CD4-positive, alpha-beta T cell (primary cell): ENCODE results near the gene KIAA0586. TPM values are rescaled to one million over a fixed set of nuclear protein-coding genes. Genes with fewer than 3 reads are reported as not detected.

Experiments
- ATAC-seq: fragments of 200-7000 bp; cut with Tn5 transposase; one replicate; pipeline ENCODE4 v1.10.0; 2022; ENCODE audit warnings: mild to moderate bottlenecking; ENCODE audit not compliant: poor library complexity
- CTCF ChIA-PET: fragments of 350-600 bp; sonication (Branson Sonifier 250); formaldehyde crosslinking; loops from one replicate; lab custom pipeline; 2021; ENCODE audit warnings: antibody characterized with exemption, inconsistent platforms; lab: Charles Lee
- POLR2A ChIA-PET: fragments of 350-600 bp; sonication (Branson Sonifier 250); formaldehyde crosslinking; loops from one replicate; lab custom pipeline; 2021; ENCODE audit warnings: antibody characterized with exemption, inconsistent platforms; lab: Charles Lee
- DNase-seq, 14 experiments: peaks; one replicate each; pipeline ENCODE4 v3.0.0-alpha.2; 2013 to 2020; ENCODE audit warnings: mixed read lengths in 2 of 14
- H3K27ac ChIP-seq, 2 donors: one replicate each; pipeline versions ENCODE4 v1.5.1 to v1.7.0; 2013; ENCODE audit warnings: low read length in 2 of 2, low read depth in 1 of 2, mild to moderate bottlenecking in 1 of 2
- H3K27me3 ChIP-seq, 2 experiments: 1 replicate in 1 of 2; 2 replicates in 1 of 2; pipeline versions ENCODE4 v1.6.1 to v1.7.0; 2013; ENCODE audit warnings: low read length in 2 of 2, control low read depth in 1 of 2, mild to moderate bottlenecking in 1 of 2, moderate library complexity in 1 of 2; ENCODE audit not compliant: insufficient read depth in 2 of 2, control insufficient read depth in 1 of 2
- H3K36me3 ChIP-seq: one replicate; pipeline ENCODE4 v1.6.1; 2013; ENCODE audit warnings: low read length, control low read depth; ENCODE audit not compliant: insufficient read depth
- H3K4me1 ChIP-seq: one replicate; pipeline ENCODE4 v1.6.1; 2013; ENCODE audit warnings: low read length, control low read depth; ENCODE audit not compliant: insufficient read depth
- H3K4me3 ChIP-seq: one replicate; pipeline ENCODE4 v1.5.1; 2013; ENCODE audit warnings: mild to moderate bottlenecking, low read length, moderate library complexity
- H3K9me3 ChIP-seq, 2 experiments: 1 replicate in 1 of 2; 2 replicates in 1 of 2; pipeline versions ENCODE4 v1.6.1 to v1.7.0; 2013; ENCODE audit warnings: low read length in 2 of 2, mild to moderate bottlenecking in 2 of 2, control low read depth in 1 of 2, moderate library complexity in 1 of 2; ENCODE audit not compliant: control insufficient read depth in 1 of 2, insufficient read depth in 1 of 2
- H3K27ac Mint-ChIP-seq: one replicate; pipeline ENCODE4 v1.8.0; 2020; ENCODE audit warnings: mixed read lengths
- H3K27me3 Mint-ChIP-seq: one replicate; pipeline ENCODE4 v1.8.0; 2021; ENCODE audit warnings: mixed read lengths
- H3K36me3 Mint-ChIP-seq: one replicate; pipeline ENCODE4 v1.8.0; 2021; ENCODE audit warnings: low read depth, mixed read lengths
- H3K4me1 Mint-ChIP-seq: one replicate; pipeline ENCODE4 v1.8.0; 2021; ENCODE audit warnings: low read depth, mixed read lengths
- H3K4me3 Mint-ChIP-seq: one replicate; pipeline ENCODE4 v1.8.0; 2020; ENCODE audit warnings: mild to moderate bottlenecking, mixed read lengths
- H3K9me3 Mint-ChIP-seq: one replicate; pipeline ENCODE4 v1.8.0; 2020; ENCODE audit warnings: mixed read lengths
- CTCF ChIP-seq: fragments of 200-600 bp; IDR thresholded peaks from one replicate; pipeline ENCODE4 v1.8.0; 2022; ENCODE audit warnings: antibody characterized with exemption, mild to moderate bottlenecking
- intact Hi-C, 2 experiments: fragments of 100-400 bp; cut with DNase I in 1 of 2; cut with micrococcal nuclease in 1 of 2; formaldehyde crosslinking; loops; one replicate each; pipeline versions ENCODE4 v1.15.1 to v1.9.0; 2023 to 2025; cut with DNase I, micrococcal nuclease
- total RNA-seq, 174 experiments: library from RNA in 2 of 174; stranded (reverse) in 2 of 174; gene quantifications; one replicate each; pipeline ENCODE4 v1.2.3 and lab custom pipeline; 2021 to 2026

The KIAA0586 gene
- total RNA-seq, 2 experiments from 2014 or later = 16.5 to 18.2 TPM

DNA sequence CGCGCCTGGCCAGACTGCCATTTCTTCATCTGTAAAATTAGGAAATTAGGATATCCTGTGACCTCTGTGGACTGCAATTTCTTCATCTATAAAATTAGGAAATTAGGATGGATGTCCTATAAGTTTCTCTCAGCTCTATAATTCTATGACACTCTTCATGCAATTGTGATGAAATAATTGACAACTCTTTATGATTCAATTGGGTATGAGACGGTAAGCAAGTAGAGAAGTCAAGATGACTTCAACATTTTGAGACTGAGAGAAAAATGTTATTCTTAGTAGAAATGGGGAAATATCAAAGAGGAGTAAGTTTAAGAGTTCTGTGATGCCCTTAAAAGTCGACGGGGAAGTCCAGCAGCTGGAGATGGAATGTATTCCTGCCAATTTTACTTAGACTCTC lies 12.0 kb downstream of the KIAA0586 start:
- ATAC-seq (no peak), DNase-seq (no peak)
- H3K9me3 ChIP-seq = no peaks in the 10 kb centered on the region
- H3K4me1 ChIP-seq = no peaks in the 10 kb centered on the region
- no peak overlapping the region for H3K4me3 ChIP-seq
- no peak overlapping the region for H3K27ac ChIP-seq
- no peak for TF ChIP-seq CTCF
- ChIA-PET CTCF (no interaction called here), POLR2A (no interaction called here)
- Mint-ChIP-seq H3K4me3 (no peak overlapping the region), H3K27ac (no peak overlapping the region), H3K4me1 (peaks cover 6% of the 10 kb centered on the region), H3K9me3 (no peaks in the 10 kb centered on the region), H3K27me3 (no peaks in the 10 kb centered on the region), H3K36me3 (peaks cover 88% of the 10 kb centered on the region)
- H3K36me3 ChIP-seq = peaks cover 56% of the 10 kb centered on the region
- intact Hi-C loops = no loop called here
- no peaks in the 10 kb centered on the region for H3K27me3 ChIP-seq

DNA sequence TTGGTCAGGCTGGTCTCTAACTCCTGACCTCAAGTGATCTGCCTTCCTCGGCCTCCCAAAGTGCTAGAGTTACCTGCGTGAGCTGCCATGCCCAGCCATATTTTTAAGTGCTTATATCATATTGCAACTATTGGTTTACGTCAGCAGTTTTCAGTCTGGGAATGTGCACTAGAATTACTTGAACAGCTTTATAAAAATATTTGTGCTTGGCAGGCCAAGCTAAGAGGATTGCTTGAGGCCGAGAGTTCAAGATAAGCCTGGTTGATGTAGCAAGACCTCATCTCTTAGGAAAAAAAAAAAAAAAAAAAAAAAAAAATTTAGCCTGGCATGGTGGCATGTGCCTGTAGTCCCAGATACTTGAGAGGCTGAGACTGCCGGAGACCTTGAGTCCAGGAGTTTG lies 17.1 kb downstream of the KIAA0586 start:
- H3K27me3 Mint-ChIP-seq = no peaks in the 10 kb centered on the region
- Histone ChIP-seq H3K27ac (no peak overlapping the region), H3K36me3 (peaks cover 45% of the 10 kb centered on the region), H3K4me1 (no peaks in the 10 kb centered on the region), H3K4me3 (no peak overlapping the region), H3K9me3 (no peaks in the 10 kb centered on the region), H3K27me3 (no peaks in the 10 kb centered on the region)
- no peak for TF ChIP-seq CTCF
- no peak overlapping the region for H3K27ac Mint-ChIP-seq
- no peak for ATAC-seq
- peaks cover 65% of the 10 kb centered on the region for H3K36me3 Mint-ChIP-seq
- no peaks in the 10 kb centered on the region for H3K4me1 Mint-ChIP-seq
- H3K4me3 Mint-ChIP-seq = no peak overlapping the region
- H3K9me3 Mint-ChIP-seq = no peaks in the 10 kb centered on the region
- DNase-seq = no peak
- CTCF ChIA-PET = no interaction called here
- POLR2A ChIA-PET = no interaction called here
- intact Hi-C loops = no loop called here

DNA sequence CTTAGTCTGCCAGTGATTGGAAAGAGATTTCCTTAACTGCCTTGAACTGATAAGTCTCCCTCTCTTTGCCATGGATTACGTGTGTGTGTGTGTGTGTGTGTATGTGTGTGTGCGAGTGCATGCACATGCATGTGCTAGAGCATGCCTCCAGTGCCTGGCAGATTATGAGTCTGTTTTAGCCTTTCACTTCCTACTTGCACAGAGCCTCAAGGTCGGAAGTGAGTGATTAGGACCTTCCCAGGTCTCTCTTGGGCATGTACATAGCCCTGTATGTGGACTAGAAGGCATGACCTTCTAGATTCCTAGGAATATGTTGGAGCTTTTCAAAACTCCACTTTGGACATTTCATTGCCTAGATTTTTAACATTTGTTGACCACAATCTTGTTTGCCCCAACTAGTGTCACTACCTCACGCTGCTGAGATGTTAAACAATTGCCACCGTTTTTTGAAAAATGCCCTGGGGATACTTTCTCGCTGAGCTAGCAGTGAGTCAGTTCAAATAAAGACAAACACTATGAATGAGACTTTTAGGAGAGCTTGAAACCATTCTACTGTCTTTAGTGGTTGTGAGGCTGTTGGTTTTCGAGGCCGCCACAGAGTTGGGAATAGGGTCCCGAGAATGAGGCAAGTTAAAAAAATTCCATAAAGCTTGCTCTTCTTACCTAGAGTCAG lies 28.2 kb downstream of the KIAA0586 start:
- Histone ChIP-seq H3K36me3 (peaks cover 58% of the 10 kb centered on the region), H3K27ac (no peak overlapping the region), H3K4me1 (no peaks in the 10 kb centered on the region), H3K27me3 (no peaks in the 10 kb centered on the region), H3K4me3 (no peak overlapping the region), H3K9me3 (no peaks in the 10 kb centered on the region)
- Mint-ChIP-seq H3K4me3 (no peak overlapping the region), H3K27ac (no peak overlapping the region), H3K9me3 (no peaks in the 10 kb centered on the region), H3K4me1 (no peaks in the 10 kb centered on the region), H3K36me3 (peaks cover 82% of the 10 kb centered on the region), H3K27me3 (no peaks in the 10 kb centered on the region)
- CTCF ChIA-PET = interaction anchor here (0.6 kb wide), 1 partner anchor 588 kb away, joined by 3 read pairs; no protein-coding TSS in a partner anchor
- no peak for TF ChIP-seq CTCF
- ATAC-seq = no peak
- DNase-seq = no peak
- intact Hi-C loops = no loop called here
- POLR2A ChIA-PET = interaction anchor here (1.1 kb wide), 1 partner anchor 28 kb away, joined by 5 read pairs; the partner anchor contains the start of genes KIAA0586 and TIMM9
